SK-N-SH (cell line): ENCODE data around the gene HOMER1. TPM values are rescaled to one million over a fixed set of nuclear protein-coding genes. Genes with fewer than 3 reads are reported as not detected.
"Not testable (repeated sequence)": the region's sequence is repeated elsewhere in the genome, so short reads cannot be mapped to it uniquely, and the experiment has no call there.

ENCODE experiments used
- CTCF ChIA-PET: fragments of 300-600, 350-600 bp; formaldehyde crosslinking; extraction: SDS; loops from one replicate; lab custom pipeline; 2021; lab: Yijun Ruan, JAX
- POLR2A ChIA-PET: fragments of 350-600 bp; sonication (Branson Sonifier 250); formaldehyde crosslinking; extraction: SDS; loops from one replicate; lab custom pipeline; 2020; ENCODE audit warnings: antibody characterized with exemption, inconsistent platforms; lab: Yijun Ruan, JAX
- DNase-seq: peaks from one replicate; pipeline ENCODE4 v3.0.0; 2012
- H2AFZ ChIP-seq: fragments of 200-600 bp; sonication (generic); 2 replicates; pipeline ENCODE4 v1.8.1; 2016; ENCODE audit warnings: antibody characterized with exemption, mild to moderate bottlenecking, low read depth
- H3F3A ChIP-seq: fragments of 200-600 bp; sonication (generic); replicated peaks from 2 replicates; pipeline ENCODE3; 2016; ENCODE audit warnings: antibody characterized with exemption, mild to moderate bottlenecking; ENCODE audit not compliant: insufficient read depth
- H3K27ac ChIP-seq, 2 experiments: fragments of 200-500 bp in 1 of 2; fragments of 200-600 bp in 1 of 2; sonication (Bioruptor generic) in 1 of 2; sonication (generic), shearing (Covaris generic) in 1 of 2; 2 replicates each; pipeline versions ENCODE4 v1.5.1 to v1.6.1; 2014 to 2016; ENCODE audit warnings: low read depth in 2 of 2, inconsistent platforms in 1 of 2, low read length in 1 of 2, mild to moderate bottlenecking in 1 of 2, mixed read lengths in 1 of 2
- H3K27me3 ChIP-seq: fragments of 200-600 bp; sonication (generic), shearing (Covaris generic); 2 replicates; pipeline ENCODE4 v1.6.1; 2016; ENCODE audit warnings: mixed run types; ENCODE audit not compliant: insufficient read depth
- H3K36me3 ChIP-seq, 2 experiments: fragments of 200-500 bp in 1 of 2; fragments of 200-600 bp in 1 of 2; sonication (Bioruptor generic) in 1 of 2; sonication (generic) in 1 of 2; replicated peaks in 1 of 2; 2 replicates each; pipeline versions ENCODE3 to v1.5.1; 2014 to 2016; ENCODE audit warnings: low read length in 1 of 2, mild to moderate bottlenecking in 1 of 2; ENCODE audit not compliant: insufficient read depth in 2 of 2, control insufficient read depth in 1 of 2
- H3K4me1 ChIP-seq, 2 experiments: fragments of 200-500 bp in 1 of 2; fragments of 200-600 bp in 1 of 2; sonication (Bioruptor generic) in 1 of 2; sonication (generic), shearing (Covaris generic) in 1 of 2; 2 replicates each; pipeline versions ENCODE4 v1.5.1 to v1.6.1; 2014 to 2016; ENCODE audit warnings: low read depth in 1 of 2, low read length in 1 of 2, mixed run types in 1 of 2; ENCODE audit not compliant: insufficient read depth in 2 of 2, control insufficient read depth in 1 of 2
- H3K4me2 ChIP-seq: fragments of 200-600 bp; sonication (generic), shearing (Covaris generic); 2 replicates; pipeline ENCODE4 v1.6.1; 2017; ENCODE audit warnings: mixed run types
- H3K4me3 ChIP-seq, 2 experiments: fragments of 200-500 bp in 1 of 2; fragments of 200-600 bp in 1 of 2; sonication (Bioruptor generic) in 1 of 2; sonication (generic), shearing (Covaris generic) in 1 of 2; 2 replicates each; pipeline versions ENCODE4 v1.5.1 to v1.8.1; 2014 to 2016; ENCODE audit warnings: low read depth in 2 of 2, inconsistent platforms in 1 of 2, low read length in 1 of 2, mild to moderate bottlenecking in 1 of 2, mixed read lengths in 1 of 2, moderate library complexity in 1 of 2
- H3K79me2 ChIP-seq: fragments of 200-600 bp; sonication (generic); 2 replicates; pipeline ENCODE4 v1.8.1; 2017; ENCODE audit warnings: mild to moderate bottlenecking; ENCODE audit not compliant: insufficient read depth
- H3K9ac ChIP-seq: fragments of 200-600 bp; sonication (generic); 2 replicates; pipeline ENCODE4 v1.6.1; 2017; ENCODE audit warnings: mixed run types
- H3K9me2 ChIP-seq: fragments of 200-600 bp; sonication (generic); 2 replicates; pipeline ENCODE4 v1.6.1; 2017; ENCODE audit warnings: mixed run types
- H3K9me3 ChIP-seq: fragments of 200-600 bp; sonication (generic); 2 replicates; pipeline ENCODE4 v1.6.1; 2017; ENCODE audit warnings: mixed run types, mild to moderate bottlenecking, moderate library complexity
- H4K20me1 ChIP-seq: fragments of 200-600 bp; sonication (generic); 2 replicates; pipeline ENCODE4 v1.6.1; 2017; ENCODE audit warnings: mild to moderate bottlenecking, mixed run types; ENCODE audit not compliant: insufficient read depth
- CHD2 ChIP-seq: fragments of 150-350 bp; IDR thresholded peaks from 2 replicates; pipeline ENCODE4 v1.6.1; 2018; ENCODE audit warnings: low read length; ENCODE audit not compliant: partially characterized antibody
- ELF1 ChIP-seq: IDR thresholded peaks from 2 replicates; pipeline ENCODE4 v1.4.0; 2012
- FOXJ3 ChIP-seq: sonication (generic); formaldehyde crosslinking; IDR thresholded peaks from 2 replicates; pipeline ENCODE4 v1.5.1; 2020; ENCODE audit warnings: mild to moderate bottlenecking, missing genetic modification reagents
- MAX ChIP-seq: IDR thresholded peaks from 2 replicates; pipeline ENCODE4 v1.4.0; 2012; ENCODE audit warnings: low read depth
- RFX5 ChIP-seq: IDR thresholded peaks from 2 replicates; pipeline ENCODE4 v1.6.1; 2012; ENCODE audit warnings: mild to moderate bottlenecking, improper control_type of control experiment, low read length
- SMC3 ChIP-seq: IDR thresholded peaks from 2 replicates; pipeline ENCODE4 v1.6.1; 2012; ENCODE audit warnings: low read depth, low read length, improper control_type of control experiment
- TAF1 ChIP-seq: IDR thresholded peaks from 2 replicates; pipeline ENCODE4 v1.6.1; 2012; ENCODE audit warnings: low read depth, mild to moderate bottlenecking, low read length, moderate library complexity, borderline replicate concordance
- TCF12 ChIP-seq: IDR thresholded peaks from 2 replicates; pipeline ENCODE4 v1.4.0; 2012
- WGBS: methylation state at CpG from one replicate; pipeline ENCODE4 v1.1.6; 2017; ENCODE audit warnings: low lambda C conversion rate; 5-methylcytosine and 5-hydroxymethylcytosine counted together
- polyA plus RNA-seq, 3 experiments: library from polyadenylated mRNA; depleted of rRNA; stranded (reverse); fragments of >200 nt; gene quantifications; 2 replicates each; pipeline ENCODE4 v1.2.3, GENCODE V29; 2012

The HOMER1 gene
- polyA plus RNA-seq, 1 of the 3 experiments (the other 2 are of a cell fraction): 2.2 TPM

GRCh38 chr5:79392776-79393175, 121.2 kb downstream of the HOMER1 start:
- ChIA-PET CTCF (no interaction called here), POLR2A (no interaction called here)
- no peak overlapping the region for H3K27ac ChIP-seq

GRCh38 chr5:79386679-79387078, 127.3 kb downstream of the HOMER1 start:
- Histone ChIP-seq H3K4me3 (no peak overlapping the region), H2AFZ (no peak overlapping the region), H3K4me1 (no peaks in the 10 kb centered on the region), H3F3A (no peaks in the 10 kb centered on the region), H3K9ac (no peak overlapping the region), H3K27me3 (no peaks in the 10 kb centered on the region), H3K36me3 (peaks cover 3 to 23% of the 10 kb centered on the region in 2 experiments), H4K20me1 (no peaks in the 10 kb centered on the region), H3K27ac (no peak overlapping the region), H3K79me2 (no peaks in the 10 kb centered on the region), H3K4me2 (no peak overlapping the region), H3K9me3 (no peaks in the 10 kb centered on the region), H3K9me2 (no peaks in the 10 kb centered on the region)
- ChIA-PET CTCF (no interaction called here), POLR2A (no interaction called here)
- 91% methylated on average over 1 of the region's 1 CpG for WGBS
- no peak for DNase-seq
- TF ChIP-seq FOXJ3: no peak
- no peak for TF ChIP-seq CHD2

More at GRCh38 chr5:79392776-79393175, 121.2 kb downstream of the HOMER1 start:
- 88% methylated on average over 2 of the region's 2 CpGs for WGBS
- H3K4me3 ChIP-seq: no peak overlapping the region
- H3K9me2 ChIP-seq: no peaks in the 10 kb centered on the region
- H4K20me1 ChIP-seq: no peaks in the 10 kb centered on the region
- no peak overlapping the region for H3K9ac ChIP-seq
- H2AFZ ChIP-seq: no peak overlapping the region
- peaks cover 15 to 19% of the 10 kb centered on the region in 2 experiments for H3K36me3 ChIP-seq
- no peak for DNase-seq
- no peaks in the 10 kb centered on the region for H3K4me1 ChIP-seq
- TF ChIP-seq ELF1: no peak
- no peak for TF ChIP-seq SMC3
- no peak for TF ChIP-seq TCF12
- TF ChIP-seq TAF1: no peak
- TF ChIP-seq RFX5: no peak
- no peak for TF ChIP-seq MAX
- TF ChIP-seq, all 33 proteins: peak for 0
- Histone ChIP-seq H3K27me3 (no peaks in the 10 kb centered on the region), H3K79me2 (no peaks in the 10 kb centered on the region), H3F3A (no peaks in the 10 kb centered on the region), H3K4me2 (no peak overlapping the region), H3K9me3 (no peaks in the 10 kb centered on the region)

- H3K27ac ChIP-seq, H3K79me2 ChIP-seq, H4K20me1 ChIP-seq, H3K27me3 ChIP-seq, H3K4me2 ChIP-seq, CTCF ChIA-PET, H3F3A ChIP-seq, POLR2A ChIA-PET, H3K9ac ChIP-seq, H3K9me3 ChIP-seq, H3K9me2 ChIP-seq, H2AFZ ChIP-seq, DNase-seq, H3K4me1 ChIP-seq, H3K4me3 ChIP-seq: not testable (repeated sequence)
- H3K36me3 ChIP-seq: peaks cover 3 to 15% of the 10 kb centered on the region in 2 experiments
These were observed 128.8 kb downstream of the HOMER1 start for GRCh38 chr5:79385126-79385525.
